GM12878 (cell line): ENCODE results near the gene CALHM4. TPM values are rescaled to one million over a fixed set of nuclear protein-coding genes. Genes with fewer than 3 reads are reported as not detected.

Experiments
- ASH2L ChIP-seq: fragments of 300-600, 200-600 bp; sonication (generic); IDR thresholded peaks from 2 replicates; pipeline ENCODE4 v1.6.1; 2017; ENCODE audit warnings: low read depth, mild to moderate bottlenecking, borderline replicate concordance
- BCL11A ChIP-seq: IDR thresholded peaks from 2 replicates; pipeline ENCODE4 v1.6.1; 2011; ENCODE audit warnings: low read depth, low read length
- CBX5 ChIP-seq: sonication (generic); IDR thresholded peaks from 2 replicates; pipeline ENCODE4 v1.6.1; 2016; ENCODE audit warnings: low read depth, moderate library complexity, mild to moderate bottlenecking, inconsistent platforms
- CREB1 ChIP-seq: IDR thresholded peaks from 2 replicates; pipeline ENCODE4 v1.6.1; 2012; ENCODE audit warnings: low read depth, mild to moderate bottlenecking, inconsistent platforms
- E2F4 ChIP-seq: IDR thresholded peaks from 2 replicates; pipeline ENCODE4 v1.6.1; 2012; ENCODE audit warnings: low read depth, low read length, improper control_type of control experiment
- E2F8 ChIP-seq: fragments of 450-650 bp; IDR thresholded peaks from 2 replicates; pipeline ENCODE4 v1.6.1; 2018; ENCODE audit warnings: mild to moderate bottlenecking, low read depth, moderate library complexity; ENCODE audit not compliant: partially characterized antibody
- ESRRA ChIP-seq: IDR thresholded peaks from 2 replicates; pipeline ENCODE4 v1.6.1; 2012; ENCODE audit warnings: mild to moderate bottlenecking, low read length, improper control_type of control experiment
- IRF3 ChIP-seq: fragments of 450-650 bp; IDR thresholded peaks from 2 replicates; pipeline ENCODE4 v1.6.1; 2014; ENCODE audit warnings: mild to moderate bottlenecking
- JUNB ChIP-seq: IDR thresholded peaks from 2 replicates; pipeline ENCODE4 v1.6.1; 2016; ENCODE audit warnings: antibody characterized with exemption, mild to moderate bottlenecking
- KAT2A ChIP-seq: conservative IDR thresholded peaks from 2 replicates; pipeline ENCODE4 v1.6.1; 2011; ENCODE audit warnings: low read depth, low read length; ENCODE audit not compliant: control insufficient read depth
- LARP7 ChIP-seq: fragments of 450-650 bp; IDR thresholded peaks from 2 replicates; pipeline ENCODE4 v1.6.1; 2017; ENCODE audit warnings: mild to moderate bottlenecking
- NFYB ChIP-seq: IDR thresholded peaks from 2 replicates; pipeline ENCODE4 v1.6.1; 2011; ENCODE audit warnings: low read depth, mild to moderate bottlenecking, low read length, improper control_type of control experiment, moderate library complexity; ENCODE audit not compliant: insufficient read depth
- NRF1 ChIP-seq: conservative IDR thresholded peaks from 2 replicates; pipeline ENCODE4 v1.6.1; 2011; ENCODE audit warnings: mild to moderate bottlenecking, low read depth, low read length, improper control_type of control experiment
- POLR2AphosphoS2 ChIP-seq: IDR thresholded peaks from 2 replicates; pipeline ENCODE4 v1.6.1; 2011; ENCODE audit warnings: low read depth, mild to moderate bottlenecking, low read length, improper control_type of control experiment, moderate library complexity
- RCOR1 ChIP-seq: conservative IDR thresholded peaks from 2 replicates; pipeline ENCODE4 v1.6.1; 2012; ENCODE audit warnings: low read depth, low read length, improper control_type of control experiment
- RELA ChIP-seq: fragments of 450-650 bp; IDR thresholded peaks from 2 replicates; pipeline ENCODE4 v1.8.0; 2014; ENCODE audit warnings: borderline replicate concordance; ENCODE audit not compliant: partially characterized antibody
- SMAD1 ChIP-seq: fragments of 450-650 bp; IDR thresholded peaks from 2 replicates; pipeline ENCODE4 v1.6.1; 2018; ENCODE audit warnings: mild to moderate bottlenecking, low read depth; ENCODE audit not compliant: partially characterized antibody
- SMAD5 ChIP-seq: IDR thresholded peaks from 2 replicates; pipeline ENCODE4 v1.6.1; 2016; ENCODE audit warnings: antibody characterized with exemption, low read depth
- SMC3 ChIP-seq: IDR thresholded peaks from 2 replicates; pipeline ENCODE4 v1.6.1; 2011; ENCODE audit warnings: low read length, improper control_type of control experiment, borderline replicate concordance
- SP1 ChIP-seq: IDR thresholded peaks from one replicate; pipeline ENCODE4 v1.6.1; 2011; ENCODE audit warnings: low read depth, low read length
- TARDBP ChIP-seq: IDR thresholded peaks from 2 replicates; pipeline ENCODE4 v1.6.1; 2016; ENCODE audit warnings: borderline replicate concordance
- ZBTB11 ChIP-seq: fragments of 450-650 bp; formaldehyde crosslinking; IDR thresholded peaks from 2 replicates; pipeline ENCODE4 v1.5.0; 2022; ENCODE audit warnings: mild to moderate bottlenecking, missing genetic modification characterization
- ZNF274 ChIP-seq: IDR thresholded peaks from one replicate; pipeline ENCODE4 v1.8.0; 2011; ENCODE audit not compliant: insufficient read length, insufficient read depth
- polyA plus RNA-seq, 11 experiments: library from polyadenylated mRNA; depleted of rRNA in 4 of 11; unstranded in 6 of 11; stranded (reverse) in 5 of 11; fragments of >200 nt; fragmentation: Nextera tagmentation in 4 of 11; fragmentation: Illumina TruSeq in 1 of 11; extraction: Ambion mirVana in 4 of 11; extraction: Trizol in 1 of 11; gene quantifications; 1 replicate in 1 of 11; 2 replicates in 10 of 11; pipeline versions ENCODE4 v1.2.1 to v1.2.3, GENCODE V29; 2011 to 2016; ENCODE audit warnings: inconsistent platforms in 2 of 11, missing spikeins in 2 of 11, low read depth in 1 of 11
- total RNA-seq, 4 experiments: library from RNA; depleted of rRNA in 3 of 4; stranded (reverse); fragments of >200 nt in 3 of 4; fragmentation: Illumina TruSeq in 1 of 4; extraction: Trizol in 1 of 4; gene quantifications; 2 replicates each; pipeline versions ENCODE4 v1.2.1 to v1.2.3, GENCODE V29; 2013 to 2021

Gene CALHM4
- total and polyA plus RNA-seq, 10 of the 15 experiments (the other 5 are each of a cell fraction or from before 2014, with no cell fraction given), result not detected

GRCh38 chr6:116570856-116571682 is 17.5 kb downstream of the CALHM4 start, which contains the start of gene RWDD1 (continued):
- TF ChIP-seq E2F4, result no peak
- peak; percentile 91 for TF ChIP-seq RELA
- TF ChIP-seq LARP7, result peak; percentile 95
- TF ChIP-seq CREB1, result peak; percentile 88
- TF ChIP-seq SP1, result peak; percentile 99
- TF ChIP-seq SMAD5, result peak; percentile 84; the same call in 1 of the 2 replicates
- TF ChIP-seq RCOR1, result no peak
- TF ChIP-seq ASH2L, result peak; percentile 64; the same call in 1 of the 2 replicates
- TF ChIP-seq BCL11A, result peak; percentile 19; the same call in 1 of the 2 replicates
- TF ChIP-seq KAT2A, result no peak
- no peak for TF ChIP-seq ZBTB11 (CRISPR knock-in tag)
- TF ChIP-seq ESRRA, result peak; percentile 90
- TF ChIP-seq CBX5, result peak; percentile 19; the same call in 1 of the 2 replicates
- 0 out of 2 replicates have a peak, but pooled peaks have one; percentile 12 for TF ChIP-seq SMC3
- TF ChIP-seq POLR2AphosphoS2, result peak; percentile 73; the same call in 1 of the 2 replicates
- peak; percentile 76 for TF ChIP-seq NRF1
- no peak for TF ChIP-seq ZNF274
- TF ChIP-seq SMAD1, result no peak
- peak; percentile 63; the same call in 1 of the 2 replicates for TF ChIP-seq TARDBP
- peak; percentile 95 for TF ChIP-seq IRF3
- TF ChIP-seq E2F8, result peak; percentile 38
- TF ChIP-seq JUNB, result no peak
- peak; percentile 96 for TF ChIP-seq NFYB
